OCI-LY3 (cell line): Measurements from ENCODE around the gene KRT35.

Experiments used
- EZH2phosphoT487 ChIP-seq: fragments of 200-600 bp; shearing (Covaris generic); IDR thresholded peaks from 2 replicates; pipeline ENCODE4 v1.6.1; 2018; ENCODE audit warnings: antibody characterized with exemption, mixed run types, low read depth
- TF ChIP-seq, protein P1 (sequence below): fragments of 200-600, 300-600 bp; sonication (generic); IDR thresholded peaks from 2 replicates; pipeline ENCODE4 v1.5.1; 2014; ENCODE audit warnings: antibody characterized with exemption, low read length, low read depth

DNA sequence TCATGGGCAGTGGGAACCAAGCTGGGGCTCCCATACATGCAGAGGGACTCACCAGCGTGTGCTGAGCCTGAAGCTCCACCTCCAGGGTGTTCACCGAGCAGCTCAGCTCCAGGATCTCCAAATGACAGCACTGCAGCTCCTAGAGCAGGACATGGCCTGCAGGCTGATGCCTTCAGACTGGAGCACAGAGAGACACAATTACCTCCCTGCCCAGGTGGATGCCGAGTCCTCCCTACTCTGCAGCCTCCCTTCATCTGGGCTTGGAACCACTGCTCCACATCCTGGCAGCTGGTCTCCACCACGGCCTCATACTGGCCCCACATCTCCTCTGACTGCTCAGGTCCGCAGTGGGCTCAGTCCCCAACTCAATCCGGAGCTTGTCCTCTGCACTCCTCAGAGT lies 31.9 kb downstream of the KRT35 start:
- TF ChIP-seq, protein P1, sequence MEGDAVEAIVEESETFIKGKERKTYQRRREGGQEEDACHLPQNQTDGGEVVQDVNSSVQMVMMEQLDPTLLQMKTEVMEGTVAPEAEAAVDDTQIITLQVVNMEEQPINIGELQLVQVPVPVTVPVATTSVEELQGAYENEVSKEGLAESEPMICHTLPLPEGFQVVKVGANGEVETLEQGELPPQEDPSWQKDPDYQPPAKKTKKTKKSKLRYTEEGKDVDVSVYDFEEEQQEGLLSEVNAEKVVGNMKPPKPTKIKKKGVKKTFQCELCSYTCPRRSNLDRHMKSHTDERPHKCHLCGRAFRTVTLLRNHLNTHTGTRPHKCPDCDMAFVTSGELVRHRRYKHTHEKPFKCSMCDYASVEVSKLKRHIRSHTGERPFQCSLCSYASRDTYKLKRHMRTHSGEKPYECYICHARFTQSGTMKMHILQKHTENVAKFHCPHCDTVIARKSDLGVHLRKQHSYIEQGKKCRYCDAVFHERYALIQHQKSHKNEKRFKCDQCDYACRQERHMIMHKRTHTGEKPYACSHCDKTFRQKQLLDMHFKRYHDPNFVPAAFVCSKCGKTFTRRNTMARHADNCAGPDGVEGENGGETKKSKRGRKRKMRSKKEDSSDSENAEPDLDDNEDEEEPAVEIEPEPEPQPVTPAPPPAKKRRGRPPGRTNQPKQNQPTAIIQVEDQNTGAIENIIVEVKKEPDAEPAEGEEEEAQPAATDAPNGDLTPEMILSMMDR = no peak
- no peak for TF ChIP-seq EZH2phosphoT487
